Stimulated activated naive CD4-positive, alpha-beta T cell treated with Interleukin-2 at 50 U/mL for 16 hours (primary cell): ENCODE results near the gene PTK7.

Experiments
- DNase-seq: peaks from one replicate; lab custom pipeline; 2025; lab: John Stamatoyannopoulos, UW

PTK7 gene

DNA sequence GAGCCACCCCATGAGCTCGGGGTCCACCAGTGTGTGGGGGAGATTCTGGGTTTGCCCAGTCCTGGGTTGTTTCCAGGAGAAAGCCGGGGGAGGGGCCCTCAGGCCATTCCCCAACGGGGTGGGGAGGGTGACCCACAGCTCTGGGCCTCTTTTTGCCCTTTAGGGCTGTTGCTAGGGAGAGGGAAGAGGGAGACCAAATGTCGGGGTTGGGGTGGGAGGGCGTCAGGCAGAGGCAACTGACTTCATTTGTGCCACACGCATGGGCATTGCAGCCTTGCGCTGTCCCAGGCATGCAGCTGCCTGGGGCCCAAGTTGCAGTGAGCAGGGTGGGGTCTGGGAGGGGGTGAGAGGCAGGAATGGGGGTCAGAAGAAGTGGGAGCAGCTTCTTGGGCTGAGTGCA is 103.9 kb downstream of the PTK7 start:
- DNase-seq, result no peak

- DNase-seq, result no peak
Observed at GRCh38 chr6:43180985-43181384, 104.9 kb downstream of the PTK7 start.

- DNase-seq, result no peak
Observed at GRCh38 chr6:43181621-43181941, 105.5 kb downstream of the PTK7 start.

GRCh38 chr6:43181942-43182860 is 106.1 kb downstream of the PTK7 start, which contains the start of gene CUL9:
TSS of gene CUL9 (plus strand) at chr6:43182196. CDS start at chr6:43184311, 2,115 bp downstream.
- peak; percentile 80 for DNase-seq

DNA sequence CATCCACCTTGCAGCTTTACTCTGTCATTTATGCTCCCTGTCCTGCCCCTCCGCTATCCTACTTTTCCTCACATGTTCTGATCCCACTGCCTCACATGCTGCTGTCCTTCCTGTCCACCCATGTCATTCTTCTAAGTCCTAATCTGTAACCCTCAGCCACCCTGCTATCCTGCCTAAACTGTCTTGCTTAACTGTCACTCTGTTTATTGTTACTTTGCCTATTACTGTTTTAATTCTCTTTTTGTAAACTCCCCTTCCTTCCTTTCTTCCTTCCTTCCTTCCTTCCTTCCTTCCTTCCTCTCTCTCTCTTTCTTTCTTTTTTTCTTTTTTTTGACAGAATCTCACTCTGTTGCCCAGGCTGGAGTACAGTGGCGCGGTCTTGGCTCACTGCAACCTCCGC is 107.3 kb downstream of the PTK7 start:
- DNase-seq, result no peak

DNA sequence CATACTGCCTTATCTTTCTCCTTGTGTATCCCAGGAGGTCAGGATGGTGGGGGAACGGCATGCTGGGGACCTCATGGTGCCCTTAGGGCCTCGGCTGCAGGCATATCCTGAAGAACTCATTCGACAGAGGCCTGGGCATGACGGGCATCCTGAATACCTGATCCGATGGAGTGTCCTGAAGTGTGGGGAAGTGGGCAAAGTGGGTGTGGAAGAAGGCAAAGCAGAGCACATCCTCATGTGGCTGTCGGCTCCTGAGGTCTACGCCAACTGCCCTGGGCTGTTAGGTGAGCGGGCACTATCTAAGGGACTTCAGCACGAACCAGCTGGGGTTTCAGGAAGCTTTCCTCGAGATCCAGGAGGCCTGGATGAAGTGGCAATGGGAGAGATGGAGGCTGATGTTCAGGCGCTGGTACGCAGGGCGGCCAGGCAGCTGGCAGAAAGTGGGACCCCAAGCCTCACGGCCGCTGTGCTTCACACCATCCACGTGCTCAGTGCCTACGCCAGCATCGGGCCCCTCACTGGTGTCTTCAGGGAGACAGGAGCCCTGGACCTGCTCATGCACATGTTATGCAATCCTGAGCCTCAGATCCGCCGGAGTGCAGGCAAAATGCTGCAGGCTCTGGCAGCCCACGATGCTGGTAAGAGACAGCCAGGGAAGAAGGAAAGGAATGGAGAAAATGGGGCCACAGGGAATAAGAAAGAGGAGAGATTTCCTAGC is 108.3 kb downstream of the PTK7 start:
- no peak for DNase-seq

GRCh38 chr6:43185391-43185985 is 109.4 kb downstream of the PTK7 start:
- no peak for DNase-seq

GRCh38 chr6:43186019-43186418 is 109.9 kb downstream of the PTK7 start:
- no peak for DNase-seq

GRCh38 chr6:43186706-43187105 is 110.6 kb downstream of the PTK7 start:
- no peak for DNase-seq

GRCh38 chr6:43187821-43188220 is 111.7 kb downstream of the PTK7 start:
- no peak for DNase-seq

DNA sequence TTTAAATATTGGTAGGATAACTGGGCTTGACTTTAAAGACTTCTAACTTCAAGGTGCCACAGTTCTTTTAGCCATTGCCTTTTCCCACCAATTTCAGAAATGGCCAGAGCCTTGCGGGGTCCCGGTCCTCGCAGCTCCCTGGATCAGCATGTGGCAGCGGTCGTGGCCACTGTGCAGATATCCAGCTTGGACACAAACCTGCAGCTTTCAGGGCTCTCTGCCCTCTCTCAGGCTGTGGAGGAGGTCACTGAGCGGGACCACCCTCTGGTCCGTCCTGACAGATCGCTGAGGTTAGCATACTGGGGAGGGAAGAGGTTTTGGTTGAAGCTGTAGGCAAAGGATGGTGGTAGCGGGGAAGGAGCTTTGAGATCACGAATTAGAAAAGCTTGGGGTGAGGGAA is 112.3 kb downstream of the PTK7 start:
- no peak for DNase-seq

DNA sequence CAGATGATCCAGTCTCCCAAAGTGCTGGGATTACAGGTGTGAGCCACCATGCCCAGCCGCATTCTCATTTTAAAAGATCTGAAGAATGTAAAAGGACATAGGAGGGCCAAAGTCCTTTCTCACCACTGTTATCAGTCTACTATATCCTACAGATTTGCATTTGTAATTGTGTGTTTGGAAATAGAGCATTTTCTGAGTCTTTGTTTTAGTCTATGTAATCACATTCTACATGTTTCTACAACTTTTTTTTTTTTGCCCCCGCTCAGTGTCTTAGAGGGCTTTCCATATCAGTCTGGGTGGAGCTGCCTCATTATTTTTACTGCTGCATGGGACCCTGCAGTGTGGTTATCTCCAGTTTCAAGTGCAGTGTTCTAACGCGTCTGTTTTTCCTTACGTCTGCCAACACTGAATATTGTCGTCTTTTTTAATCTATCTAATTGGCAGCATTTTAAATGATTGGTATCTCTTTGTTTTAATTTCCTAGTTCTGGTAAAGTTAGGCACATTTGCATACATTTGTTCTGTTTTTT is 113.7 kb downstream of the PTK7 start:
- no peak for DNase-seq

- no peak for DNase-seq
Observed at GRCh38 chr6:43192911-43193310, 116.8 kb downstream of the PTK7 start.

- no peak for DNase-seq
Observed at GRCh38 chr6:43193929-43194328, 117.8 kb downstream of the PTK7 start.

DNA sequence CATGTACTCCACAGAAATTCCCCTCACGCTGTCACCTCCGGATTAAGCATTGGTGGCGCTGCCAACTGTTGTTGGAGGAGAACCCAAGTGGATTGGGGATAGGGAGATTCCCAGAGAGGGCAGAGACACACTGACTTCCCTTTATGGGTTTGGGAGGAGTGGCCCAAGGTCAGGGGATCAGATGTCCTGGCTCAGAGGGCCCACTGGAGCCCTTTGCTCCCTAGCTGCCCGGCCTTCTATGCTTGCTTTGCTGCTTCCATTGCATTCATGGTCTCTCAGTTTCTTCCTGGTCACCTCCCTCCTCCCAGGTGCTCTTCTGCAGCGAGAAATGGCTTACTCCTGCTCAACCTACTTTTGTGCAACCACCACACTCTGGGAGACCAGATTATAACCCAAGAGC is 120.2 kb downstream of the PTK7 start:
- DNase-seq, result no peak

- no peak for DNase-seq
Observed at GRCh38 chr6:43199912-43200311, 123.8 kb downstream of the PTK7 start.

DNA sequence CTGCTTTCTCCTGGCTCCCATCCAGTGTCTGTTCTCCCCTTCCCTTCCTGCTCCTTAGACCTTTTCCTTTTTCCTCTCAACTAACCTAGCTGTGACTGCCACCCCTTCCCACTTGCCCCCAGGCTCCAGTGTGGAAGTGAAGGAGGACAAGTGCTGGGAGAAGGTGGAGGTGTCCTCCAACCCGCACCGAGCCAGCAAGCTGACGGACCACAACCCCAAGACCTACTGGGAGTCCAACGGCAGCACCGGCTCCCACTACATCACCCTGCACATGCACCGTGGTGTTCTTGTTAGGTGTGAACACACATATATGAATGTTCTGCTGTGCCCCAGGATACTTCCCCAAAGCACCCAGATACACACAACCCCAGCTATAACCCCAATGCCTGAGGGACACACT is 124.4 kb downstream of the PTK7 start:
- no peak for DNase-seq

DNA sequence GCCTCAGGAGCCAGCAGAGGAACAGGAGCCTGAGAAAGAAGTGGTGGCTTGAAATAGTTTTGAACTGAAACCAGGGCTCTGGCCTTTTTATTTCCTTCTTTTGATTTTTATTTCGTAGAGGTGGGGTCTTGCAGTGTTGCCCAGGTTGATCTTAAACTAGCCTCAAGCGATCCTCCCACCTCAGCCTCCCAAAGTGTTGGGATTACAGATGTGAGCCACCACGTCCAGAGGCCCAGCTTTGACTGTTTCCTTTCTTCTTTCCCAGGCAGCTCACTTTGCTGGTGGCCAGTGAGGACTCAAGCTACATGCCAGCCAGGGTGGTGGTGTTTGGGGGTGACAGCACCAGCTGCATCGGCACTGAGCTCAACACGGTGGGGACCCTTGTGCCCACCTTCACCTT is 126.3 kb downstream of the PTK7 start:
- no peak for DNase-seq

DNA sequence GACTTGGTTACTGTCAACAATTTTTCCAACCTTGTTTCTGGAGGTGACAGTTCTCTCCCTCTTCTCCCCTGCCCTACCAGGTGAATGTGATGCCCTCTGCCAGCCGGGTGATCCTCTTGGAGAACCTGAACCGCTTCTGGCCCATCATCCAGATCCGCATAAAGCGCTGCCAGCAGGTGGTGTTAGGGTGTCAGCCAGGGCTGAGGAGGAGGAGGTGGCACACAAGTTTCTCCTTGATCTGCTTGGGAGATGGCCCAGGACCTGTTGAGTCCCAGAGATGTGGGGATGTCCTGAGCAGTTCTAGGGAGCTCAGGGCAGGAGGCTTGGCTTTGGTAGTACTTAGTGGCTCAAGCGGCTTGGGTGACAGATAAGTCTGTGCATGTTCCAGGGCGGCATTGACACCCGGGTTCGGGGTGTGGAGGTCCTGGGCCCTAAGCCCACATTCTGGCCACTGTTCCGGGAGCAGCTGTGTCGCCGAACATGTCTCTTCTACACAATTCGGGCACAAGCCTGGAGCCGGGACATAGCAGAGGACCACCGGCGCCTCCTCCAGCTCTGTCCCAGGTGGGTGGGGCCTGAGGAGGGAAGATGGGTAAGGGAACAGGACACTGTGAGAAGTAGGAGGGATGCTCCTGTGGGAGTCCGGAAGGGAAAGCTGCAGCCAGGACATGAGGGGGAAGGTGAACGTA is 127.1 kb downstream of the PTK7 start:
- no peak for DNase-seq

GRCh38 chr6:43203718-43204095 is 127.6 kb downstream of the PTK7 start:
- no peak for DNase-seq

- no peak for DNase-seq
Observed at GRCh38 chr6:43204271-43205105, 128.4 kb downstream of the PTK7 start.
